SK-N-MC (cell line): Measurements from ENCODE around the gene MTG1.

ENCODE experiments used
- EZH2 ChIP-seq: fragments of 200-600 bp; sonication (generic); IDR thresholded peaks from one replicate; pipeline ENCODE4 v1.6.1; 2017; ENCODE audit warnings: antibody characterized with exemption
- POLR2AphosphoS5 ChIP-seq: IDR thresholded peaks from 2 replicates; pipeline ENCODE4 v1.6.1; 2012; ENCODE audit warnings: mild to moderate bottlenecking, low read depth, low read length, borderline replicate concordance

- no peak for TF ChIP-seq POLR2AphosphoS5
- no peak for TF ChIP-seq EZH2
Measured at GRCh38 chr10:133379152-133379800, 14.7 kb upstream of the MTG1 start, which contains the start of gene PAOX.
